GM15510 (cell line): Measurements from ENCODE around the gene HIGD1B.

ENCODE experiments used
- POLR2A ChIP-seq: IDR thresholded peaks from 3 replicates; pipeline ENCODE4 v1.6.1; 2011; ENCODE audit warnings: borderline replicate concordance; ENCODE audit not compliant: insufficient read length; ENCODE audit errors: extremely low read depth

The HIGD1B gene

DNA sequence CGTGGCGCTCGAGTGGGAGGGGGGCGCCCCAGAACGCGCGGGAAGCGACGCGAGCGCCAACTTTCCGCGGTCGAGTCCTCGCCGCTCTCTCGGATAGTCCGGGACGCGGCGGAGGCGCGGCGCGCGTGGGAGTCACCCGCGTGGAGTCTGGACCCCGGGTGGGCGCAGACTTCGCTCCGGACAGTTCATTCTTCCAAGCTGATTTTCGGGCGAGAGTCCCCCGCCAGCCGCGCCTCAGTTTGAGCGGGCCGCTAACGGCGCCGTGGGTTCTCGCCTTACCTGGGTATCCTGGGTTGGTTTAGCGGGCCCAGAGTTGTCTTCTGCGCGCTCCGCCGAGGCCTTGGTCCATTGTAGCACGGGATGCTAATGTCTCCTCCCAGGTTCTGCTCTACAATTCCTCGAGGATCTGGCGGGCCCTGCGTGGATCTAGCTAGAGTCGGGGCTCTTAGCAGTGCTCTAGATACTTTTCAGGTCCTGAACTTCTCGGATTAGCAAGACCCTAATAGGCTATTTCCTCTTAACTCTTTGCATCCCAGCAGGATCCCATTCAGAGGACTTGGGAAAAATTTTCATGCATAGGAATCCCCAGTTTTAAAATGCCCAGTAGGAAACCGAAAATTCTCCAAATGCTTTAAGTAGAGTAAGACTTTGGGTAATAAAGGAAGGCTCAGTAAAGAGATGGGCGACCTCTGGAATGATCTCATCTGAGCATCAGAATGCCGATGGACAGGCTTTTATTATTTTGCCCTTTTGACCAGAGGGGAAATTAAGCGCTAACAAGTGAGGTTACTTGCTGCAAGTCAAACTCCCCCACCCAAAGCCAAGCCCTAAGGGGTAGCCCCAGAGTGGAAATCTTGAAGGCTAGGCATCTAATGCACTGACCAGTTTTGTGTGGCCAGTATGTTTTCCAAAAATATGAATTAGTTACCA, 17.1 kb upstream of the HIGD1B start:
- no peak for TF ChIP-seq POLR2A

DNA sequence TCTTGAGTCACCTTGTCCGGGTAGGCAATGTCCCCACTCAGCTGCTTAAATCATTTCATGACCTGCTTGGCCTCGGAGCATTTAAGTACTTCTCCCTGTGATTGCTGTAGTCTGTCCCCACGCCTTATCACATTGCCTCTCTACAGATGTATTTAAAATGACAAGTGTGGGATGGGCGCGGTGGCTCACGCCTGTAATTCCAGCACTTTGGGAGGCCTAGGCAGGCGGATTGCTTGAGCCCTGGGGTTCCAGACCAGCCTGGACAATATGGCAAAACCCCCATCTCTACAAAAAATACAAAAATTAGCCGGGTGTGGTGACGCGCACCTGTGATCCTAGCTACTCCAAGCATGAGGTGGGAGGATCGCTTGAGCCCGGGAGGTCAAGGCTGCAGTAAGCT, 16.3 kb upstream of the HIGD1B start:
- no peak for TF ChIP-seq POLR2A

DNA sequence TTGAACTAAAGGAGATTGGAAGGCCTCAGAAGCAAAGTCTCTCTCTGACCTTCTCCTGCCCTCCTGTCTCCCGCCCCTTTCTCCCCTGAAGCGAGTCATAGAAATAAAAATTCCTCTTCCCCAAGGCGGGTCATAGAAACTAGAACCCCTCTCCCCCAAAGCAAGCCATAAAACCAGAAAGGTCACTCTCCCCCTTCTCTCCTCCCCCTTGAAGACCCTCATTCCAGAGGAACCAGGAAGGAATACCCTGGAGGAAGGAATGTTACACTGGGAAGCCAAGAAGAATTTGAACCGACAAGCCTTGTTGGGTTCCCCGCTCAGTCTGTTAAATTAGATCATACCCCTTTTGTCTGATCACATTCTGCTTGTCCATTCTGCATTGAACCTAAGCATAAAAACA, 14.9 kb upstream of the HIGD1B start:
- no peak for TF ChIP-seq POLR2A

DNA sequence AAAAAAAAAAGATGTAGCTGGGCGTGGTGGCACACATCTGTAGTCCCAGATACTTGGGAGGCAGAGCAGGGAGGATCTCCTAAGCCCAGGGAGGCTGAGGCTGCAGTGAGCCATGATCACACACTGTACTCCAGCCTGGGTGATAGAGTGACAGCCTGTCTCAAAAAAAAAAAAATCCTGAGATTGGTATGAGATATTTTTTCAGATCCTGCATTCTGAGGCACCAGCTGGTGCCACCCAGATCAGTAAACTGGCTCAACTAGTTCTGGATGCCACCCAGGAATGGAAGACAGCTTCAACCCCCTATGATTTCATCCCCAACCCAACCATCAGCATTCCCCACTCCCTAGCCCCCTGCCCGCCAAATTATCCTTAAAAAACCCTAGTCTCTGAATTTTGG, 10.5 kb upstream of the HIGD1B start:
- TF ChIP-seq POLR2A: no peak

DNA sequence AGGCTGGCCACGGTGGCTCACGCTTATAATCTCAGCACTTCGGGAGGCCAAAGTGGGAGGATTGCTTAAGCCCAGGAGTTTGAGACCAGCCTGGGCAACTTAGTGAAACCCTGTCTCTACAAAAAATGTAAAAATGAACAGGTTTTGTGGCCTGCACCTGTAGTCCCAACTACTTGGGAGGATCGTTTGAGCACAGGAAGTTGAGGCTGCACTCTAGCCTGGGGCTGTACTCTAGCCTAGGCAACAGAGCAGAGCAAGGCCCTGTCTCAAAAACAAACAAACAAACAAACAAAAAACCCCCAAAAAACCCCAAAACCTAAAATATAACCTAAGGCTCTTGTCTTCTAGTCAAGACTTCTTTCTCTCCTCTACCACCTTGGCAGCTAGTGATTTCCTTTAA, 7.4 kb upstream of the HIGD1B start:
- TF ChIP-seq POLR2A: no peak

DNA sequence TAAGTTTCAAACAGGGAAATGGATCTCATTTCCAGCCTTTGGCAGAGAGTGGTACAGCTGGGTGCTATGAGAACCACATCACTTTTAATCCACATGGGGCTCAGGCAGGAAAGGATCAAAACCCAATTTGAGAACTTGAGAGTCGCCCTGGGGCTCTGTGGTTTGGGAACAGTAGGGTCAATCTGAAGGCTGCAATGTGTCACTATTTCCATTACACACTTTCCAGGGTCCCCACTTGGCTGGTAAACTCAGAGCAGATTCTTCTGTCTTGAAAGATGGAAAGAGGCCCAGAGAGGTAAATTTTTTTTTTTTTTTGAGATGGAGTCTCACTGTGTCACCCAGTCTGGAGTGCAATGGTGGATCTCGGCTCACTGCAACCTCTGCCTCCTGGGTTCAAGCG, 6.7 kb upstream of the HIGD1B start:
- no peak for TF ChIP-seq POLR2A

DNA sequence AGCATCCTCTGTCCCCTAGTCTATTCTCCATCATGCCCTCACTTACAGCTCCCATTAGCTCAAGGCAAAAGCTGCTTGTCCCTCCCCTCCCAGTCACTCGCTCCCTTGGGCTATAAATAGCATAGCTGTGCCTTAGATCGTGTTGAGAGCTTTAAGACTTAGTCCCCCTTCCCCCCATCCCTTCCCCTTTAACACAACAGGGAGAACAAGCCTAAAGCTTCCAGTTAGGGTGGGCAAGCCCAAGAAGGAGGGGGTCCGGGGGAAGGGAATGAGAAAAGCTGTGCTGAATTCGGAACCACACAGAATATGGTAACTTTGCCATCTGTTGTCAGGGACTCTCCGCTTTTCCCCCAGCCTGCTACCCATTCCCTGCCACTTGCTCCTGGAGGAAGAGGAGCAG, 4.9 kb upstream of the HIGD1B start:
- no peak for TF ChIP-seq POLR2A

DNA sequence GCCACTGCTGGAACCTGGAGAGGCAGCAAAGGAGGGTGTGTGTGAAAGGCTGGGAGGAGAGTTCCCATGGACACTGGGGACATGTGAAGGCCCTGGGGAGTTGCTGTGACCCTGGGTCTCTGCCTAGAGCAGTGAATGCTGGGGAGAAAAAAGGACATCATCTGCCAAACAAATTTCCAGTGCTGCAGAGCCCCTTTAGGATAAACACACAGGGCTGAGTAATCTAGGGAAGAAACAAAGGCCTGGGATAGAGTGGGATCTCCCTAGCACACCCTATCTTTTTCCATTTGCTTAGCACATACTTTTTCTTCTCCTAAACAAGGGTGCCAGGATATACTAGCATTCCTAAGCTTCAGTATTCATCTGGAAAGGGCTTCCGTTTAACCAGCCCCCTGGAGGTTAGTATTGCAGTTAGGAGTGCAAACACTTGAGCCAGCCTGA, 3.3 kb upstream of the HIGD1B start:
- TF ChIP-seq POLR2A: no peak

DNA sequence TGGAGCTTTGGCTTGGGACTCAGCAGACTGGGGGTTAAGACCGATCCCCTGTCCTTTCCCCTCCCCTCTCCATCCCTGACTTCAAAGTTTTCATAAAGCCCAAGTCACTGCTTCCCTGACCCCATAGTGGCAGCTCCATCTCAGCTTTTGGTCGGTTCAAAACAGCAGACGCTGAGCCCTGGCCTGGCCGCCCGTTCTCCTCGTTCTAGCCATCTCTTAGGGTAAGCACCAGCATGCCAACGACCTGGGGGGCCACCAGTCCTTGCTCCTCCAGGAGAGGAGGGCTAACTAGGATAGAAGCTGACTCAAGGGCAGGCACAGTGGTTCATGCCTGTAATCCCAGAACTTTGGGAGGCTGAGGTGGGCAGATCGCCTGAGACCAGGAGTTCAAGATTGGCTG, 1.5 kb upstream of the HIGD1B start:
- TF ChIP-seq POLR2A: no peak

DNA sequence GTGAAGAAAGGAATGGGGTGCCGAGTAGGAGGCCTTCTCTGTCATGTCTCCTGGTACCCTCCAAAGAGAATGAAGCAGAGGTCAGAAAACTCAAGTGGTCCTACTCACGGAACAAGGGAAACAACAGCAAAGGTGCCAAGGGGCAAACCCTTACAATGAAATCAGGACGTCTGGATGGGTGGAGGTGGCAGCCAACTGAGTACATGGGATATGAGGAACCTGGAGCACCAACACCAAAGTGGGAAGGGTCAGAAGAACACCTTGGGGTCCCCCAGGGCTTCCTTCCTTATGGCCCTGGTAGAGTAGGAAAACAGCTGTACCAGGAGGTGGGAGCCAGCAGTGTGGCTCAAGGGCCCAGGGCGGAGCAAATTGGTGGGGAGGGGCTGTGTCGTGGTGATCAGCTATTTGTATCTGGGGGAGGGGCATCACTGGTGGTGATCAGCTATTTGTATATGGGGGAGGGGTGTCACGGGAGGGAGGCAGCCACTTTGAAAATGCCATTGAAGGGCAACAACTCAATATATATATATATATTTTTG, 643 bp downstream of the HIGD1B start:
- TF ChIP-seq POLR2A: no peak

DNA sequence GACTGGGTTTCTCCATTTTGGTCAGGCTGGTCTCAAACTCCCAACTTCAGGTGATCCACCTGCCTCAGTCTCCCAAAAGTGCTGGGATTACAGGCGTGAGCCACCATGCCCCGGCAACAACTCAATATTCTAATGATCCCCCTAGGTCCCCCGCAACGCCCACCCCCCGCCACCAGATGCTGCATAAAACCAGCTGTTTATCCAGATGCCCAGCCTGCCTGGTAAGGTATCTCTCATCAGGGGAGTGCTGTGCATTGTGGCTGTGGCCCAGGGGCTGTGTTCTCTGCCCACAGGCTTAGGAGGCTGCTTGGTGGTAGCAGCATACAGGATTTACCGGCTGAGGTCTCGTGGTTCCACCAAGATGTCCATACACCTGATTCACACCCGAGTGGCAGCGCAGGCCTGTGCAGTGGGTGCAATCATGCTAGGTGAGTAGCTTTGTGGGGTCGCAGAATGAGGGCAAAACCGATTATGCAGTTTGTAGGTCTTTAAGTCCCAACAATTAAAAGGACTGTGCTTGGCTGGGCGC, 1.3 kb downstream of the HIGD1B start:
- TF ChIP-seq POLR2A: no peak

DNA sequence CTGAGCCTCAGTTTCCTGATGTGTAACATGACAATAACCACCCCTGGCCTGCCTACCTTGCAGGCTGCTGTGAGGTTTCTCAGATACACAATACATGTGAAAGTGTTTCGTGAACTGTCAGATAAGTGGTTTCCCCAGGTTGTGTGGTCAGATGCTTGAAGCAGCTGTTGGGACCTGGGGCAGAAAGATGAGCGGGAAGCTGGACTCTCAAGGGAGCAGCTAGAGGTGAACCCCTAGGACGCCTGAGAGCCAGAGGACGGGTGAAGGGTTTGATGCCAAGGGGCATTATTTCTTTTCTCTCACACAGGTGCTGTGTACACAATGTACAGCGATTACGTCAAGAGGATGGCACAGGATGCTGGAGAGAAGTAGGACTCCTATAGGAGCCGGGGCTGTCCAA, 2.3 kb downstream of the HIGD1B start:
- TF ChIP-seq POLR2A: no peak

DNA sequence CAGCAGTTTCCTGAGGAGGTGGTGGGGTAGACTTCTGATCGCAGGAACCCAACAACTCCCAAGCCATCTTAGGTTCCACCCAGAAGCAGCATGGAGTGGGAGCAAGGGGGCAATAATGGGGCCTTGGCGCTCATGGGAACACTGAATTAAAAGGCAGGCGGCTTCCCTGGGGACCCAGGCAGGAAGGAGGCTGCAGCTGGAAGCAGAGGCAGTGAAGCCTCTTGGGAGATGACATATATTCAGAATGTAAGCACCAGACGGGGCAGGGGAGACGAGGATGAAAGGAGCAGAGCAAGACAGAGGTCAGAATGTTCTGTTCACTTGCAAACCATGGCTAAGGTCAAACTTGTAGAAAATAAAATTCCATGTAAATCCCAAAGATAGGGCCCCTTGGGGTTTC, 2.9 kb downstream of the HIGD1B start:
- no peak for TF ChIP-seq POLR2A

DNA sequence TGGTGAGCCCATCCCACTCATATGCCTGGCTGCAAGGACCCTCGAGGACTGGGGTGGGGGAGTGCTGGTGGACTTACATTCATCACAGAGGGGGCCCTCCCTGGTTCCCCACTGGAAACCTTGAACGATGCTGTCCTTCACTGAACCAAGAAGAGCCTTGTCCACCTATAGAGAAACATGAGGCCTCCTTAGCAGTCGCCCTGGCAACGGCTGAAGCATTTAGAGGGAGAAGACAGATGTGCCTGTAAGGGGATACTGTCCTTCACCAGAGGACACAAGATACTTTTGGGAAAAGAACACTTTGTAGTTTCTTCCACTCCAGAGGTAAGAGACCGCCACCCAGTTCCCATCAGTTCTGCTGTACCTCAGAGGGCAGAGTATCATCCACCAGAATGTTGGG, 6.5 kb downstream of the HIGD1B start:
- no peak for TF ChIP-seq POLR2A

DNA sequence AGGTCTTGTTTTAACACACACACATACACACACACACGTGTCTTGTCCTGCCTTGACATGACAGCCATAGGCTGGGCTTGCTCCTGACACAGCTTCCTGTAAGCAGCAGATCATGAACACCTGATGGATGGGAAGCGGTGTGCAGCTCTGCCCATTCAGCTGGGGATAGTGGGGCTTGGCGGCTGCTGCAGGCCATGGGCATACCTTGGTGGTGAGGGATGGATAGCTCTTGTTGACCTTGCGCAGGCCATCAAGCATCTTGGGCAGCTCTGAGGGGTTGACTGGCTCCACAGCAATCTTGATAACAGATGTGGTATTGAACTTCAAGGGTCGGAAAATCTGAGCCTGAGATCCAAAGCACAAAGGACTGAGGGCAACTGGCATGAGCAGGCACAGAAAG, 12.0 kb downstream of the HIGD1B start:
- TF ChIP-seq POLR2A: no peak
